Measurements from ENCODE around the gene ACVR2A.

The ACVR2A gene

DNA sequence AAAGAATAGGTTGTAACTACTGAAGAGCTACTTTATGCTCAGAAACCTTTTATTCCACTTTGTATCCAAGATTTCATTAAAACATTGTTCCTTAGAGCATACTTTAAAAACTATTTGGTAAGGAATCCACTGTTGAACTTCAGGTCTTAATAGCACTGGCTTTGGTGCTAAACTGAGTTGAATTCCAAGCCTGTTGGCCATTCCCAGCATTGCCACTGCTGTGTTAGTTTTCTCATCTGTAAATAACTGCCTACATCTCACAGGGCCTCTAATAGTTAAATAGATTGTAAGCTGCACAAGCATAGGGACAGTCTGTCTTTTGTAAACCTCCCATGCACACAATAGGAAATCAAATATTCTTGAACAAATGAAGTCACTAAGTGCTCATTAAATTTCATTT, 89.1 kb downstream of the ACVR2A start:
- no peaks in the 10 kb centered on the region for H3K4me1 ChIP-seq (ENCODE audit: insufficient read depth, low read length)
- no peak overlapping the region for H3K4me3 ChIP-seq (ENCODE audit: low read length)
- no peak overlapping the region for H3K27ac ChIP-seq (ENCODE audit: low read length)
- H3K36me3 ChIP-seq (ENCODE audit: insufficient read depth, low read depth, low read length) = peaks cover 59% of the 10 kb centered on the region
- H3K9me3 ChIP-seq (ENCODE audit: insufficient read depth, low read depth, low read length) = no peaks in the 10 kb centered on the region
- H3K9ac ChIP-seq (ENCODE audit: low read depth, low read length) = no peak overlapping the region
- no peaks in the 10 kb centered on the region for H3K27me3 ChIP-seq (ENCODE audit: insufficient read depth, low read length)

DNA sequence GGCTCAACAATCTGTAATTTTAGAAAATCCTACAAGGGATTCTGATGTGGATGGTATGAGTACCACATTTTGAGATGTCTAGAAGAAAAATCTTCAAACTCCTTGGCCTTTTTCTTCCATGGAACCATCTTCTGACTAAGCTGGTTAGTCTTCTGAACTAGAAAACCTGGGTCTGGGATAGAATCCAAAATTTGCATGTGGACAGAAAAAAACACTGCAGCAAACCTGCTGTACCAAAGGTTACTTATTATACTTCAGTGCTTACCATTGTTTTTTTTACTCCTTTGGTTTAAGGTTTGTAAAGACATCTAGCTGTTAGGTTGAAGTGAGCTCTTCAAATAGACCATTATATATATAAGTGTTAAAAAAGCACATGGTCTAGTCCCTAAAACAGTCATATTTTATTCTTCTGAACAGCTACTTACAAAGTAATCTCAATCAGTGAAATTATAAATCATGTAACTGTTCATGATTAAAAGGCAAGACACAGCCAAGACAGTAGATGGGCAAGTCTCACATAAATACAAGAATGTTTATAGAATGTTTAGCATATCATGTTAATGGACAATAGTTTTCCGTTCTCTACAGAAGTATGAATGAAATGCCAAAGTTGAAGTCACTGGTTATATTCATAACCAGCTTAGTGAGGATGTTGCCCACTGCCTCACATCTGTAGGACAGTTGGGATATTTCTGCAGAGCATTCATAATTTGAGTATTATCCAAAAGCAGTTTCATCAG, 90.2 kb downstream of the ACVR2A start:
- Histone ChIP-seq H3K4me3 (ENCODE audit: low read length) (no peak overlapping the region), H3K4me1 (ENCODE audit: insufficient read depth, low read length) (no peaks in the 10 kb centered on the region), H3K27me3 (ENCODE audit: insufficient read depth, low read length) (no peaks in the 10 kb centered on the region), H3K27ac (ENCODE audit: low read length) (no peak overlapping the region), H3K9ac (ENCODE audit: low read depth, low read length) (no peak overlapping the region), H3K9me3 (ENCODE audit: insufficient read depth, low read depth, low read length) (no peaks in the 10 kb centered on the region), H3K36me3 (ENCODE audit: insufficient read depth, low read depth, low read length) (peaks cover 61% of the 10 kb centered on the region)

DNA sequence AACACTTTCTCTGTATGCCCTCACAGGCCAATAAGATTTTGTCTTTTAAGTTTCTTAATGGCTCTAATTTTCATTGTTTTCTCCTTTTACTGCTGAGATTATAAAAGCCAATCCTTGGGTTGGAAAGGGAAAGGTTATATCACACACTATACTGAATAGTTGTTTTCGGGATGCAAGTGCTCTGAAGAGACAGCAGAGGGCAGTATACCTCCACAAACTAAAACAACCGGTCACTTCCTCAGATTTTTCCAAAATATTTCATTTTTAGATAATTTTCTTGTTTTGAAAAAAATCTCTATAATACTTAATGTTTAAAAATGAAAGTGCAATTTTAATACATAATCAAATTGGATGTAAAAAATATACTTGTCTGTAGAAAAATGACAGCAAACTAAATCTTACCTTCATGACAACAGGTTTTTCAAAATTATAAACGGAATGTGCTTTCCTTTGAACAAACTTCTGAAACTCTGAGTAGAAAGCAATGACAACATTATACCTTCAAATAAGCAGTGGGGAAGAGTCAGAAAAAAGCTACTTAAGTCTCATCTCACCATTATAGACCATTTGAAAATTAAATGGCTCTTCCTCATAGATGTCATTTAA, 93.0 kb downstream of the ACVR2A start:
- Histone ChIP-seq H3K36me3 (ENCODE audit: insufficient read depth, low read depth, low read length) (peaks cover 71% of the 10 kb centered on the region), H3K27me3 (ENCODE audit: insufficient read depth, low read length) (no peaks in the 10 kb centered on the region), H3K9ac (ENCODE audit: low read depth, low read length) (no peak overlapping the region), H3K9me3 (ENCODE audit: insufficient read depth, low read depth, low read length) (no peaks in the 10 kb centered on the region), H3K4me3 (ENCODE audit: low read length) (no peak overlapping the region), H3K27ac (ENCODE audit: low read length) (no peak overlapping the region), H3K4me1 (ENCODE audit: insufficient read depth, low read length) (no peaks in the 10 kb centered on the region)

DNA sequence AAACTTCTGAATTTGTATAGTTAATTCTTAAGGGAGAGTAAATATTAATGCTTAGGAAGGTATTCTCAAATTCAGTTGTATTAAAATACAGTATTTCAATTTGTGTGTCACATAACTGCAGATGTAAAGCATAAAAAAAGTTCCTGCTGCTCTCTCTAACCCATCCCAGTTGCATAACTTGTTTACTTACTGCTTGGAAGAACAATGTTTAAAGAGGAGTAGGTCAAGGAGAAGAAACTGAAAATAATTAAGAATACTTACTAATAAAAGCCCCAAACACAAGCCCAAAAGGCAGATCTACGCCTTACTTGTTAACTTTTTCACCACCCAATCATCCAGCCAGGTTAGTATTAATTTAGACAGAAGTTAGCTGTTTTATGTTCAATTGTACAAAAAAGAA, 94.5 kb downstream of the ACVR2A start:
- H3K27me3 ChIP-seq (ENCODE audit: insufficient read depth, low read length) = no peaks in the 10 kb centered on the region
- no peak overlapping the region for H3K27ac ChIP-seq (ENCODE audit: low read length)
- no peak overlapping the region for H3K4me3 ChIP-seq (ENCODE audit: low read length)
- no peaks in the 10 kb centered on the region for H3K4me1 ChIP-seq (ENCODE audit: insufficient read depth, low read length)
- H3K9ac ChIP-seq (ENCODE audit: low read depth, low read length) = no peak overlapping the region
- H3K36me3 ChIP-seq (ENCODE audit: insufficient read depth, low read depth, low read length) = peaks cover 68% of the 10 kb centered on the region
- H3K9me3 ChIP-seq (ENCODE audit: insufficient read depth, low read depth, low read length) = no peaks in the 10 kb centered on the region

DNA sequence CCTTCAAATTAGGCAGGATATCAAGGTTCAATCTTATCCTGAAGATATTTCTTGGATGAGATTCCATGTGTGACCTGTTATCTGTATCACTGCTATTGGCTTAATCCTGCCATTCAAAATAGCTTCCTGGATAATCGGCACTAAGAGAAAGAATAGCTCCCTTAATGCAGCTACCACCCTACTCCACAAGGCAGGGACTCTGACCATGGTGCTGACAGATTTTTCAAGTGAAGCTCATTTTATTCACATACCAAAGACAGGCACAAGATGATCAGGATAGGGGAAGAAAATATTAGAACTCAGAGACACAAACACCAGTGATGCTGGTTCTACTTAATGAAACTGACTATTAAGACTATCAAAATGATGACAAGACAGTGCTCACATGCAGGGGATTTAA, 100.8 kb downstream of the ACVR2A start:
- H3K36me3 ChIP-seq (ENCODE audit: insufficient read depth, low read depth, low read length) = peaks cover 50% of the 10 kb centered on the region
- no peaks in the 10 kb centered on the region for H3K9me3 ChIP-seq (ENCODE audit: insufficient read depth, low read depth, low read length)
- no peaks in the 10 kb centered on the region for H3K27me3 ChIP-seq (ENCODE audit: insufficient read depth, low read length)
- no peak overlapping the region for H3K9ac ChIP-seq (ENCODE audit: low read depth, low read length)
- no peaks in the 10 kb centered on the region for H3K4me1 ChIP-seq (ENCODE audit: insufficient read depth, low read length)
- no peak overlapping the region for H3K4me3 ChIP-seq (ENCODE audit: low read length)
- no peak overlapping the region for H3K27ac ChIP-seq (ENCODE audit: low read length)

DNA sequence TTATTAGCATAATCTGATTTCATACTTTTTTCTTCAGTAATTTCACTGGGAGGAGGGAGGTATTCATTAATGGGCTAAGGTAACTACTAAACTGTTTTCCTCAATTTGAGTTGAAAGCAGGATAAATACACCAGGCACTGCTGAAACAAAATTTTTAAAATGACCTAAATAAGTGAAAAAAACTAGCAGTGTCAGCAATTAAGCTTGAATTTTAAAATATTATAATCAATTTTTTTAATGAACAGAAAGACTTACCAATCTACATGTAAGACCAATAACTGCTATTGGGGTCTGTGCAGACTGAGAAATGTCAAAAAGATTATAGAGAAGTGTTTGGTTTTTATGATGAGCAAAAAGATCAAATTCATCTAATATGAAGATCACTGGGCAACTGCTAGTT, 107.3 kb downstream of the ACVR2A start:
- Histone ChIP-seq H3K4me1 (ENCODE audit: insufficient read depth, low read length) (no peaks in the 10 kb centered on the region), H3K9me3 (ENCODE audit: insufficient read depth, low read depth, low read length) (no peaks in the 10 kb centered on the region), H3K4me3 (ENCODE audit: low read length) (no peak overlapping the region), H3K36me3 (ENCODE audit: insufficient read depth, low read depth, low read length) (peaks cover 37% of the 10 kb centered on the region), H3K9ac (ENCODE audit: low read depth, low read length) (no peak overlapping the region), H3K27me3 (ENCODE audit: insufficient read depth, low read length) (no peaks in the 10 kb centered on the region), H3K27ac (ENCODE audit: low read length) (no peak overlapping the region)

DNA sequence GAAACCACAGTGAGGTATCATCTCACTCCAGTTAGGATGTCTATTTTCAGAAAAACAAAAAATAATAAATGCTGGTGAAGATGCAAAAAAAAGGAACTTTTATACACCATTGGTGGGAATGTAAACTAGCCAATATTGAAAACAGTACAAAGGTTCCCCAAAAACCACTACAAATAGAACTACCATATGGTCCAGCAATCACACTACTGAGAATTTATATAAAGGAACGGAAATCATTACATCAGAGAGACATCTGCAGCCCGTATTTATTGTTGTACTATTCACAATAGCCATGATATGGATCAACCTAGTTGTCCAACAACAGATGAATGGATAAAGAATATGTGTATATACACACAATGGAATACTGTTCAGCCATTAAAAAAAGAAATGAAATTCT, 123.7 kb downstream of the ACVR2A start:
- Histone ChIP-seq H3K9ac (ENCODE audit: low read depth, low read length) (no peak overlapping the region), H3K36me3 (ENCODE audit: insufficient read depth, low read depth, low read length) (peaks cover 32% of the 10 kb centered on the region), H3K27me3 (ENCODE audit: insufficient read depth, low read length) (no peaks in the 10 kb centered on the region), H3K9me3 (ENCODE audit: insufficient read depth, low read depth, low read length) (no peaks in the 10 kb centered on the region; the same call in 1 of the 2 replicates), H3K27ac (ENCODE audit: low read length) (no peak overlapping the region), H3K4me1 (ENCODE audit: insufficient read depth, low read length) (no peaks in the 10 kb centered on the region), H3K4me3 (ENCODE audit: low read length) (no peak overlapping the region)

DNA sequence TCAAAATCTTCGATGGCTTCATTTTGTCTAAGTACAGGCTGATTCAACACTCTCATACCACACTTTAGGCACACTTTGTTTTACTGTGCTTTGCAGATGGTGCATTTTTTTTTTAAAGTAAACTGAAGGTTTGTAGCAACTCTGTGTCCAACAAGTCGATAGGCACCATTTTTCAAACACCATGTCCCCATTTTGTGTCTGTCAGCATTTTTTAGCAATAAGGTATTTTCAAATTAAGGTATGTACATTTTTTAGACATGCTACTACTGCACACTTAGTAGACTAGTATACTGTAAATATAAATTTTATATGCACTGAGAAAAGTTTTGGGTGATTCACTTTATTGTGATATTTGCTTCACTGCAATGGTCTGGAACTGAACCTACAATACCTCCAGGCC, 131.3 kb downstream of the ACVR2A start:
- Histone ChIP-seq H3K4me3 (ENCODE audit: low read length) (no peak overlapping the region), H3K27ac (ENCODE audit: low read length) (no peak overlapping the region), H3K36me3 (ENCODE audit: insufficient read depth, low read depth, low read length) (peaks cover 19% of the 10 kb centered on the region), H3K9me3 (ENCODE audit: insufficient read depth, low read depth, low read length) (no peaks in the 10 kb centered on the region), H3K4me1 (ENCODE audit: insufficient read depth, low read length) (0 out of 2 replicates have a peak, but pooled peaks cover 6% of the 10 kb centered on the region), H3K9ac (ENCODE audit: low read depth, low read length) (no peak overlapping the region), H3K27me3 (ENCODE audit: insufficient read depth, low read length) (no peaks in the 10 kb centered on the region)

DNA sequence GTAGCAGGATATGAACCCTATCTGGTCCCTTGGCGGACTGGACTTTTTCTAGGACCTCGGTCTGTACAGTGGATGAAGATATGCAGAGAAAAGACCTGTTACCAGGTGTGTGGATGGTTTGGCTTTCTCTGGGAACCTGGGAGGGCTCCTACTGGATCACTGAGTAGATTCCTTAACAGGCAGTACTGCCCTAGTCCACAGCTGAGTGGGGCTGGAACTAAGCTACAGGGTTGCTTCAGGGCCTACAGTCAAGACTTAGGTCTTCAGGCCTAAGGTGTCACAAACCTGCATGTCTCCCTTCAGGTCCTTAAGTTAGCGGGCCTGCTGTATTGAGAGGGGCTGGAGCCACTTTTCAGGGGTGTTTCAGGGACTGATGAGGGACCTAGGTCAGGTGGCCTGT, 132.8 kb downstream of the ACVR2A start:
- Histone ChIP-seq H3K27me3 (ENCODE audit: insufficient read depth, low read length) (no peaks in the 10 kb centered on the region), H3K4me1 (ENCODE audit: insufficient read depth, low read length) (0 out of 2 replicates have a peak, but pooled peaks cover 6% of the 10 kb centered on the region), H3K9me3 (ENCODE audit: insufficient read depth, low read depth, low read length) (no peaks in the 10 kb centered on the region), H3K36me3 (ENCODE audit: insufficient read depth, low read depth, low read length) (peaks cover 11% of the 10 kb centered on the region), H3K4me3 (ENCODE audit: low read length) (no peak overlapping the region), H3K27ac (ENCODE audit: low read length) (no peak overlapping the region), H3K9ac (ENCODE audit: low read depth, low read length) (no peak overlapping the region)
